ENCODE measurements around the gene TOMM20. TPM values are rescaled to one million over a fixed set of nuclear protein-coding genes. Genes with fewer than 3 reads are reported as not detected.

TOMM20 gene
- polyA plus RNA-seq, 1 donor from 2014 or later = 76.4 TPM

DNA sequence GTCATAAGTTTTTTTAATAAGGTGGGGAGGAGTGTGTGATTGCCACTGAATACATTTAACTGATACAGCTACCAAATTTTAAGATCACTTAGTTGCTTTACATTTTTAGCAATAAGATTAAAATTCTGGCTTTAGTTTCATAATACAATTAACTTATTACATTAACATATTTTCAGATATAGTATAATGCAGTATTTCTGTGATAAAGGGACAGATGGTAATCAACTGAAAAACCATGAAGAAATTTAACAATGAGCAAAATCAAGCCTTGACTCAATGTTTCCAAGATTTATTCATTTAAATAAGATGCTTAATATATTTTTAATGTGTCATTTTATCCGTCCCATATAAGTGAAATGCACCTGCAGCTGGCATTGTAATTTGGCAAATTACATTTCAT, 4.0 kb downstream of the TOMM20 start:
- Mint-ChIP-seq H3K36me3 (peaks cover 6% of the 10 kb centered on the region), H3K4me1 (peaks cover 33 to 43% (median 37%) of the 10 kb centered on the region in 3 donors), H3K27ac (peak overlapping the region in 2 of 3 donors; percentile 49 to 84), H3K27me3 (no peaks in the 10 kb centered on the region), H3K9me3 (no peaks in the 10 kb centered on the region), H3K4me3 (peak overlapping the region in 1 of 4 donors; percentile 59)

DNA sequence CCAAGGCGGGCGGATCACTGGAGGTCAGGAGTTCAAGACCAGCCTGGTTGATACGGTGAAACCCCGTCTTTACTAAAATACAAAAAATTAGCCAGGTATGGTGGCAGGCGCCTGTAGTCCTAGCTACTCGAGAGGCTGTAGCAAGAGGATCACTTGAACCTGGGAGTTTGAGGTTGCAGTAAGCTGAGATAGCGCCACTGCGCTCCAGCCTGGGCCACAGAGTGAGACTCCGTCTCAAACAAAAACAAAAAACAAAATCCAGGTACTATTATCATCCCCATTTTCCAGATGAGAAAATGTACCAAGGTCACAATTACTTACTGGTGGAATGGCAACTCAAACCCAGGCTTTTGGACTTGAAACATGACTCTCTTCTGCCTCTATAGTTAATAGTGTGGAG, 4.5 kb downstream of the TOMM20 start:
- peak overlapping the region; percentile 10 to 84 (median 49) for H3K27ac Mint-ChIP-seq
- H3K27me3 Mint-ChIP-seq = no peaks in the 10 kb centered on the region
- peaks cover 31 to 46% (median 37%) of the 10 kb centered on the region in 3 donors for H3K4me1 Mint-ChIP-seq
- H3K9me3 Mint-ChIP-seq = no peaks in the 10 kb centered on the region
- peak overlapping the region in 1 of 4 donors; percentile 59 for H3K4me3 Mint-ChIP-seq
- peaks cover 7% of the 10 kb centered on the region for H3K36me3 Mint-ChIP-seq

DNA sequence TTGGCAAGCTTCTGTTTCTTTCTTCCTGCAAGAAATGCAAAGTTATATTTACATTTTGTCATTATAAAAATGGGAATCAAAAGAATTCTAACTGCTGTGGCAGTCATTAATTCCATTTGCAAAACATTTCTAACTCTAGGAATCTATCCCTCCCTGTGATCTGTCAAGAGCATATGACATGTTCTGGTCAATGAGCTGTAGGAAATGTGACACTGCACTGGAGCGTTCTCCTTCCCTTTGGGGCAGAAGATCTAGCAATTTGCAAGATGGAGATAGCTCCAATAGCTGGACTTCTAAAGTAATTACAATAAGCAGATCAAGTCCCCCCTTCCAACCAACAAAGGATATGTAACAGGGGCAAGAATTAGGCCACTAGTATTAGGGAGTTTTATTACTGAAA, 6.3 kb downstream of the TOMM20 start:
- H3K27ac Mint-ChIP-seq = peak overlapping the region in 1 of 3 donors; percentile 71
- peaks cover 5% of the 10 kb centered on the region for H3K36me3 Mint-ChIP-seq
- no peaks in the 10 kb centered on the region for H3K9me3 Mint-ChIP-seq
- no peaks in the 10 kb centered on the region for H3K27me3 Mint-ChIP-seq
- no peak overlapping the region for H3K4me3 Mint-ChIP-seq
- H3K4me1 Mint-ChIP-seq = peaks cover 27 to 34% (median 28%) of the 10 kb centered on the region in 3 donors

DNA sequence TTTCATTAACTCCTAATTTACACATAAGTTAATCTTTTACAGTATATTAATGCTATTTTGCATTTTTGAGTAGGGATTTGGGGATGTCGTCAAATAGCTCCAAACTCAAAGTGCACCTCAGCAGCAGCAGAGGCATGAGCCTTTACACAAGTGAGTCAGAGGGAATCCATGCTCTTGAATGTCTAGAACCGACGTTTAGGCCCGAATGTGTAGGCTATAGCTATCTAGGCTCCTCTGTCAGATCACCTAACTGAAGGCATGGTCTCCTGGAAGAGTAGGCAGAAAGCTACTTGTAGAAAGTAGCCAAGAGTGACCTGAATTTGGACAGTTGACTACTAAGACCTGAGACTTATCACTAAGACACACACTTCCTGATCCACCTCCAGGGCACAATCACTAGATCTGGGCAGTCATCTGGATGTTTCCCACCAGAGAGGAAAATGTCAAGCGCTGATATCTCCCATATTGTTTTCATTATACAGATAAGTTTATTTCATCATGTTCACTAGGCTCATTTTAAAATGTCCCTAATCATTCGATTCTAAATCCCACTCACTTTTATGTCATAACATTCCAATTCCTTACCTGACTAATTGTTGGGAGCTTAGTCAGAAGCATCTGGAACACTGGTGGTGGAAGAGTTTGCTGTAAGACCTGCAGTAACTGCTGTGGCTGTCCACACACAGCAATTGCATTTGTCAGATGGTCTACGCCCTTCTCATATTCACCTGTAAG, 15.3 kb downstream of the TOMM20 start:
- Mint-ChIP-seq H3K4me1 (peaks cover 0 to 2% (median 2%) of the 10 kb centered on the region in 3 donors), H3K4me3 (no peak overlapping the region), H3K9me3 (no peaks in the 10 kb centered on the region), H3K27ac (no peak overlapping the region), H3K36me3 (peaks cover 13% of the 10 kb centered on the region), H3K27me3 (no peaks in the 10 kb centered on the region)

DNA sequence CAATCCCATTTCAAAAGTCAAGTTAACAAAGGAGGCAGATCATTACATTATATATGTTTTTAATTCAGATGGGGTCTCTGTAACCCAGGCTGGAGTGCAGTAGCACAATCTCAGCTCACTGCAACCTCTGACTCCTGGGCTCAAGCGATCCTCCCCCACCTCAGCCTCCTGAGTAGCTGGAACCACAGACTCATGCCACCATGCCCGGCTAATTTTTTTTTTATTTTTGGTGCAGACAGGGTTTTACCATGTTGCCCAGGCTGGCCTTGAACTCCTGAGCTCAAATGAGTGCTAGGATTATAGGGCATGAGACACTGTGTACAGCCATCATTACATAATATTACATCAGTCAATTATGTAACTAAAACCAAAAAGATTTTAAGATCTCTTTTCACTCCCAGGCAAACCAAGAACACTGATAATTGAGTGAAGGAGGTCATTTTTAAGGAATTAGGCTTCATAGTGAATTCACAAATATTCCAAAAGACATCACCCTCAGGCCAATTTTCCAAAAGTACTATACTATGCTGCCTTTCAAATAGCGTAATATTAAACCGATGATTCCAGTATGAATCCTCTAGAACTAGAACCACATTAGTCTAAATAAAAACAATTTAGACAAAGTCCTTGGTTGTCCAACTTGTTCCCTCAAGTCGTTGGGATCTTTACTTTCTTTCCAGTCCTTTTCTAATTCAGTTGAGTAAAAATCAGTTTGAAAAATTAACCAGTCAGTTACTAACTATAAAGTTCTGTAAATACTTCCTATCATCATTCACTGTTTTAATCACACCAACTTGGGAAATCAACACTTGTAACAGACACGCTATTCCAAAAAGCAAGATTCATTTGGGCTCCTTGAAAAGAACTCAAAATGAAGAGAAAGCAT, 16.1 kb downstream of the TOMM20 start:
- Mint-ChIP-seq H3K27ac (no peak overlapping the region), H3K9me3 (no peaks in the 10 kb centered on the region), H3K36me3 (peaks cover 14% of the 10 kb centered on the region), H3K27me3 (no peaks in the 10 kb centered on the region), H3K4me3 (no peak overlapping the region), H3K4me1 (peaks cover 2% of the 10 kb centered on the region in 3 donors)

DNA sequence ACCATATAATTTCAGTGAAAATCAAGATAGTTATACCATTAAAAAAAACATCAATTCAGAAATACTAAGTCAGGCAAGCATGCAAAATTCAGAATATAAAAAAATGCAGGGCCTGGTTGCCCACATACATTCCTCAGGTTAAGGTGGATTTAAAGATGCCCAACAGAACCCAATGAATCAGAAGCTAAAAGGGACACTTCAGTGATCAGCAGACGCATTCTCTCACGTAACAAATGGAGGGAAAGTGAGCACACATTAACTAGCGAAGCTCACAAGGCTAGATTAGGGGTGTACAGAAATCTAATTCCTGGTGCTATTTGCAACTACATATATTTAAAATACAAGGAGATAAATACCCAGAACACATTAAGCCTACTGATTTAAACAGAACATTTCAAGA, 17.5 kb downstream of the TOMM20 start:
- Mint-ChIP-seq H3K27me3 (no peaks in the 10 kb centered on the region), H3K4me3 (no peak overlapping the region), H3K27ac (no peak overlapping the region), H3K36me3 (peaks cover 14% of the 10 kb centered on the region), H3K4me1 (peaks cover 2 to 10% (median 2%) of the 10 kb centered on the region in 3 donors), H3K9me3 (no peaks in the 10 kb centered on the region)

DNA sequence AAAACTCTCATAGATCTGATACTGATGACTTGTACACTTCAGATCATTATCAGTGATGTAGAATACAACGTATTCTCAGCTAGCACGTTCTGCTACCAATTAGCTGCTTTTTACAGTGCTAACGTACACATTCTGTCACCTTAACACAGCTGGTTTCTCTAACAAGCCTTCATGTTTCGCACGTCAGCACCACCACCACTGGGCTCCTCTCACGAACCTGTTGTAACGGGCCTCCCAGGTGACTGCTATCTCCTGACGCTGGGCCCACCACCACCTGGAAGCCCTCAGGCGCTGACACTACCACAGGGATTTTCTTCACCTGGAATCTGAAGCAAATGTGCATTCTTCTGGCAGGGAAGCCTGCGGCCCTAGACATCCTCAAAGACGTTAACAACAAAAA, 19.8 kb downstream of the TOMM20 start:
- H3K4me1 Mint-ChIP-seq = peaks cover 11 to 23% (median 13%) of the 10 kb centered on the region in 3 donors
- H3K27me3 Mint-ChIP-seq = no peaks in the 10 kb centered on the region
- H3K9me3 Mint-ChIP-seq = no peaks in the 10 kb centered on the region
- H3K4me3 Mint-ChIP-seq = no peak overlapping the region
- H3K36me3 Mint-ChIP-seq = peaks cover 9% of the 10 kb centered on the region
- no peak overlapping the region for H3K27ac Mint-ChIP-seq

DNA sequence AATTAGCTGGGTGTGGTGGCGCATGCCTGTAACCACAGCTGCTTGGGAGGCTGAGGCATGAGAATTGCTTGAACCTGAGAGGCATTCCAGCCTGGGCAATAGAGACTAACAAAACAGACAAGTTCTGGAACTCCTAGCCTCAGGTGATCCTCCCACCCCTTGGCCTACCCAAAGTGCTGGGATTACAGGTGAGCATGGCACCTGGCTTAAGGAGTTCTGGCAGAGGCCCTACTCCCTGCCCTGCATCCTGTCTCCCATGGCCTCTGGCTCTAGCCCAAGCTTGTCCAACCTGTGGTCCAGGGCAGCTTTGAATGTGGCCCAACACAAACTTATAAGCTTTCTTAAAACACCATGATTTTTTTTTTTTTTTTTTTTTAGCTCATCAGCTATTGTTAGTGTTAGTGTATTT, 20.4 kb downstream of the TOMM20 start:
- Mint-ChIP-seq H3K4me1 (peaks cover 11 to 24% (median 16%) of the 10 kb centered on the region in 3 donors), H3K36me3 (peaks cover 5% of the 10 kb centered on the region), H3K27ac (peak overlapping the region in 1 of 3 donors; percentile 31), H3K4me3 (no peak overlapping the region), H3K9me3 (no peaks in the 10 kb centered on the region), H3K27me3 (no peaks in the 10 kb centered on the region)

DNA sequence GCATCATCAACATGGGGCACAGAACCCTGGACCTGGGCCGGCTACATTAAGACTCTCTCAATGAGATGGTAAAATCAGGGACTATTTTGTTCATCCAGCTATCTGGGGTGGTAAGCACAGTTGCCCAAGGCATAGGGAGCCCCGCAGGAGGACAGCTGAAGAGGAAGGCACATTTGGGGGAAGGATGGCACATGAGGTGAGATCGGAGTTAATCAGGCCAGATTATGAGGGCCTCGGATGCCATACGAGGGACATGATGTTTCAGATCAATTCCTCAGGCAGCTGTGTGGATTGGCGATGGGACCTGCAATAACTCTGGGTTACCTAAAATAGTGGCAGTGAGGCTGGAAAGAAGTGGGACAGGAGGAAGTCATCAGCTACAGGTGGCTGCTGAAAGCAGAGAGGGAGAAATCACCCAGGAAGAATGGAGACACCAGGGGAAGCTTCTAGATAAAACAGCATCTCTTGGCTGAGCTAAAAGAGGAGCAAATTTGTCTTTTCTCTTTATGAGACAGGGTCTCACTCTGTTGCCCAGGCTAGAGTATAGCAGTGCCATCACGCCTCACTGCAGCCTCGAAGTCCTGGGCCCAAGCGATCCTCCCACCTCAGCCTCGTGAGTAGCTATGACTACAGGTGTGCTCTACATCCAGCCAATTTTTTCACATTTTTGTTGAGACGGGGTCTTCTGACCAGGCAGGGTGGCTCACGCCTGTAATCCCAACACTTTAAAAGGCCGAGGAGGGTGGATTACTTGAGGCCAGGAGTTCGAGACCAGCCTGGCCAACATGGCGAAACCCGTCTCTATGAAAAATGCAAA, 21.1 kb downstream of the TOMM20 start:
- Mint-ChIP-seq H3K36me3 (peaks cover 5% of the 10 kb centered on the region), H3K27me3 (no peaks in the 10 kb centered on the region), H3K4me3 (no peak overlapping the region), H3K9me3 (no peaks in the 10 kb centered on the region), H3K27ac (peak overlapping the region; percentile 10 to 14 (median 13)), H3K4me1 (peaks cover 11 to 24% (median 16%) of the 10 kb centered on the region in 3 donors)

DNA sequence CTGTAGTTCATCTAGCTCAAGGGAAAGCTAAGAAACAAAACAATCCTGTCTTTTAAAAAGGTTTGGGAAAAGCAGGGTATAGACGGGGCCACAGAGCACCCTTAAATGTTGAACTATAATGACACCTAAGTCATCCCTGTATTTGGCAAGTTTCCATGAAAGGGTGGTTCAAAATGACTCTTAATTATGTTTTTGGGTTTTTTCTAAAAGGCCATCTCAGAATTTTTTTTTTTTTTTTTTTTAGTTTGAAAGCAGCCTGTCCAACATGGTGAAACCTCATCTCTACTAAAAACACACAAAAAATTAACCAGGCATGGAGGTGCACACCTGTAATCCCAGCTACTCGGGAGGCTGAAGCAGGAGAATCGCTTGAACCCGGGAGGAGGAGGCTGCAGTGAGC, 22.2 kb downstream of the TOMM20 start:
- Mint-ChIP-seq H3K27me3 (peaks cover 1% of the 10 kb centered on the region), H3K4me3 (peak overlapping the region in 2 of 4 donors; percentile 20 to 39), H3K27ac (no peak overlapping the region), H3K9me3 (no peaks in the 10 kb centered on the region), H3K36me3 (peaks cover 5% of the 10 kb centered on the region), H3K4me1 (peaks cover 14 to 24% (median 16%) of the 10 kb centered on the region in 3 donors)

DNA sequence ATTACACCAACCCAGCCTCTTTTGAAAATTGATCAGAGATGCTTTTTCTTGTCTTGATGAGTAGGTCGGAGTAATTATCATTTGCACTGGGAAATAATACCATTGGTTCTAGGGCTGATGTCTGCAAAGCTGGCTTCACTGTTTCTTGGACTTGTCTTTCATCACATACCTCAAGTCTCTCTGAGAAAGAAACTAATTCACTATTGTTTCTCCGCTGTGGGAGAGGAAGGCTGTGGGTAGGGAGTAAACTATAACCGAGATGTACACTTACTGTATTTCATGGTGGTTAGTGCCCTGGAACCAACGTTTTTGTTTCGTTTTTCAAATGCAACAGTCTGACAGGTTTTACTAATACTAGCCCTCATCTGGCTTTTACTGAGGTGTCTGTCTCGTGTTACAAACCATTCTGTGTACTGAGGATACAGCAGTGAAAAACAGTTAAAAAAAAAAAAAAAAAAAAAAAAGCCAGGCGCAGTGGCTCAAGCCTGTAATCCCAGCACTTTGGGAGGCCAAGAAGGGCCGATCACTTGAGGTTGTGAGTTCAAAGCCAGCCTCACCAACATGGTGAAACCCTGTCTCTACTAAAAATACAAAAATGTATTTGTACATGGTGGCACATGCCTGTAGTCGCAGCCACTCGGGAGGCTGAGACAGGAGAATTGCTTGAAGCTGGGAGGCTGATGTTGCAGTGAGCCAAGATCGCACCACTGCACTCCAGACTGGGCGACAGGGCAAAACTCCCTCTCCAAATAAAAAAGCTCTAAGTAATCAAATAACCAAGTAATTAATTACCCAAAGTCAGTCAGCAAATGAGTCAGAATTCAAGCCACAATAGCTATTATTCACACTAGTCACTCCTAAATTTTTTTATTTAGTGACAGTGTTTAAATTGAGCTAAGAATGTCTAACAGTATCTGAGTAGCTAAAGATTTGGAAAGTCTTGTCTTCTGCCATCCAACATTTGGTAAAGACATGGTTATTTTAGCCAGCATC, 23.3 kb downstream of the TOMM20 start:
- Mint-ChIP-seq H3K36me3 (peaks cover 7% of the 10 kb centered on the region), H3K27me3 (peaks cover 1% of the 10 kb centered on the region), H3K4me3 (peak overlapping the region; percentile 22 to 95 (median 63)), H3K27ac (peak overlapping the region; percentile 1 to 64 (median 59)), H3K9me3 (no peaks in the 10 kb centered on the region), H3K4me1 (peaks cover 16 to 24% (median 18%) of the 10 kb centered on the region in 3 donors)

DNA sequence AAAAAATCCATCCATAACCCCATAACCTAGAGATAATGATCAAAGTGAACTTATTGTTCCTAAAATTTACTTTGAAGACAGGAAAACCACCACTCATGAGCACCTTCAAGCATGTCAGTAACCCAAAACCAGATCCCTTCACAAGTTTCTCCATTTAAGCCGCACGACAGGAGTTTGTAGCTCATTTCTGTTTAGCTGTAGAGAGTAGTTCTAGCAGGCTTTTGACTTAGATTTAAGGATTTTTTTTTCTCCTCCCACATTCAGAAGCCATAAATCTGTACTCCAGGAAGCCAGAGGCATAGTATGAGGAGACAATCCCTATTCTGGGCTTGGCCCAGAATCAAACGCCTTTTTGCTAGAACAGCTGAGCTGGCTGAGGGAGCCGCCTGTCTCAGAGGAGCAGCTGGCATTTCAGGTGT, 25.6 kb downstream of the TOMM20 start:
- peaks cover 16 to 24% (median 18%) of the 10 kb centered on the region in 3 donors for H3K4me1 Mint-ChIP-seq
- H3K27me3 Mint-ChIP-seq = peaks cover 5% of the 10 kb centered on the region
- no peak overlapping the region for H3K4me3 Mint-ChIP-seq
- H3K9me3 Mint-ChIP-seq = peaks cover 0 to 2% (median 0%) of the 10 kb centered on the region in 3 donors
- no peak overlapping the region for H3K27ac Mint-ChIP-seq
- peaks cover 3% of the 10 kb centered on the region for H3K36me3 Mint-ChIP-seq

DNA sequence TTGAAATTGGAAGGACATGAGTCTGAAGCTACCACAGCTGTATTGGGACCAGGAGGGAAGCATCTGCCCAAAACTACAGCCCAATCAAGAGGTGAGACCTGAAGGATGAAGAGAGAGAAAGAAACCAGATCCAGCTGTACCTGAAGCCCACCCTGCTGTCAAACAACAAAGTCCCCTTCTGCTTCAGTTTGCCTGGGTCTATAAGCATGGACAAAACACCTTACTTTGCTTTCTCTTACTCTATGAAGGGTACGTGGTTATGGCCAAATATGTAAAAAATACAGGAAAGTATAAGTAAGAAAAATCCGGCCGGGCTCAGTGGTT, 26.4 kb downstream of the TOMM20 start:
- Mint-ChIP-seq H3K27ac (no peak overlapping the region), H3K27me3 (peaks cover 5% of the 10 kb centered on the region), H3K4me3 (no peak overlapping the region), H3K36me3 (peaks cover 3% of the 10 kb centered on the region), H3K9me3 (peaks cover 0 to 2% (median 0%) of the 10 kb centered on the region in 3 donors), H3K4me1 (peaks cover 16 to 18% (median 18%) of the 10 kb centered on the region in 3 donors)

All from IgD-negative memory B cell (primary cell).